ENCODE results near the gene NCOA4. TPM values are rescaled to one million over a fixed set of nuclear protein-coding genes. Genes with fewer than 3 reads are reported as not detected.
A peak's percentile ranks its signal among the peaks of the same experiment; 100 is the strongest.
"Not testable (repeated sequence)": the region's sequence is repeated elsewhere in the genome, so short reads cannot be mapped to it uniquely, and the experiment has no call there.

The NCOA4 gene
- total RNA-seq, 1 donor from 2014 or later: 166 TPM

DNA sequence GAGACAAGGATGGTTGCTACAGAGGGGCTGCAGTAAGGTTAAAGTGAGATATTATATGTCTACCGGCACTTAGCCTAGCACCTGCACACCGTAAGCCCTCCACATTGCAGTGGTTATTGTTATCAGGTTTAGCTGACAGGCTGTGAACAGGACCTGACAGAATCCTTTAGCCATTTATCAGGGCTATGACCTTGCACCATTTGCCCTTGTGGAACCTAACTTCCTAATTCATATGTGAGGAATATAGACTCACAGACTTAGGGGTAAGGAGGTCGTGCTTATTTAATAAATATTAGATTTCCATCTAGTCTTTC lies 10.1 kb downstream of the NCOA4 start:
- DNase-seq (ENCODE audit: low read depth in 2 of 2): no peak

DNA sequence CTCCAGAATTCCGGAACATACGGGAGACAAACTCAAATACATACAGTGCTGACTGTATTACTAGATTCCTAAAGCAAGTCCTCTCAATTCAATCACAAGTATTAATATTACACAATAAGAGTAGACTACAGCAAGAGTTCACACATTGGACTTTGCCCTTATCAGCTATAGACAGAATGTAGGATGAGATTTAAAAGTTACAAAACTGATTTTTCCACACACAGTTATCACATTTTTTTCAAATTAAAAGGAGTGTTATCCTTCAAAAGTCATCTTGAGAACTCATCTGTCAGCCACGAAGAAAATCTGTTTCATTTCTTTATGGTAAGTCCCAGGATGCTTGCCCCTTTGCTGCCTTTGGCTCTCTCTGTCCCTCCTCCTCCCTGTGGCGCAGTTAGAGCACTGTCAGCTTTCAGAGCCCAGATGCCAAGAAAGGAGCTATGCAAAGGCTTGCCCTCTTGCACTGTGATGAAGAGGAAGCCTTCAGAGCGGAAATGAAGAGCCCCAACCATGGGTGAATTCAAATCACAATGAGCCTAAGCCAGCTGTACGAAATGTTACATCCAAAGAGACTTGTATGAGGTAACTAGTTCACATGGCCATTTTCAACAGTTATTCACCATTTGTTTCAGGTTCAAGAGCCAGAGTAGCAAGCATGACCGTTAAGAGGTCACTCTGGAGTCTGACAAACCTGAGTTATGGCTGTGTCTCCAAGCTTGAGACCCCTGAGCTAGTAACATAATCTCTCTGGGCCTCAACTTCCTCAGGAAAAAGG lies 10.7 kb downstream of the NCOA4 start:
- peak in 1 of 2 donors; percentile 69 for DNase-seq (ENCODE audit: low read depth in 2 of 2)

DNA sequence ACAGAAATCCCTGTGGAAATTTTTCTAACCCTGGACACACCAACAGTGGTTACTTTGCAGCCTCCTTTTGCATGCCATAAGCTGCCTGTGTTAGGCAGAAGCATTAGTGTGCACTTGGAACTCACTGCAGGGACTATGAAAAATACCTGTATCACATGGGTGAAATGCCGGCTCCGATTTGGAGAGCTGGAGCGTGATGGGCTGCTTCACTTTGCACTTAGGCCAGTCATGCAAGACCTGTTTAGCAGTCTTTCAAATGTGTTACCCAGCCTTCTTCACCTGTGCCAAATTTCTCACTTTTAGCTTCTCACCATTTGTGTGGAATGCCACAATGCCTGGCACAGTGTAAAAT lies 11.3 kb downstream of the NCOA4 start:
- DNase-seq (ENCODE audit: low read depth in 2 of 2): no peak

DNA sequence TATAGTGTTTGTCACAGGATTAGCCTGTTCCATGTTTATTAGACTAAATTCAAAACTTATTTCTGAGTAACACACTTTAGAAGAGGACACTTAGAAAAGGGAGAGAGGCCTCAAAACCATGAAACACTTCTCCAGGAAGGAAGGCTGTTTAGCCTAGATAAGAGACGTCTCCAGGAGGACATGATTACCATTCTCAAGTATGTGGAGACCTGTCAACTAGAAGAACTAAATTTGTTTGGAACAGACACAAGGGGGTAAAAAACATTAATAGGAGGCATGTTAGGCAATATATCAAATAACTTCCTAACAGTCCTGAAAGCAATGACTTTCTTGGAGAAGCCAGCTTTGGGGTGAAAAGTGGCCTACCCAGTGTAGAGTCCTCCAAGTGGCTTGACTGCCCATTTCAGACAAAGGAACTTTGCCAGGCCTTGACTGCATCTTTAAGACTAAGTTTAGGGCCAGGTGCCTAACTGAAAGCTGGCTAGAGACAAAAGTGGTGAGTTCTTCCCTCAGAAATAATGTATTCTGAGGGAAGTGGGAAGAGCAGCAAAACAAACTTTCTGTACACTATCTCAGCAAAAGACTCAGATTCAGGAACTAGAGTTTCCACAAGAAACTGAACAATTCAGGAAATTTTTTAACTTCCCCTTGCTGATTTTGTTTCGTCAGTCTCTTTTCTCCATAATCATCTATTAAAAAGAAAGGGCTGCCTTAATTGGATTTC lies 11.8 kb downstream of the NCOA4 start:
- peak in 1 of 2 donors; percentile 83 for DNase-seq (ENCODE audit: low read depth in 2 of 2)

DNA sequence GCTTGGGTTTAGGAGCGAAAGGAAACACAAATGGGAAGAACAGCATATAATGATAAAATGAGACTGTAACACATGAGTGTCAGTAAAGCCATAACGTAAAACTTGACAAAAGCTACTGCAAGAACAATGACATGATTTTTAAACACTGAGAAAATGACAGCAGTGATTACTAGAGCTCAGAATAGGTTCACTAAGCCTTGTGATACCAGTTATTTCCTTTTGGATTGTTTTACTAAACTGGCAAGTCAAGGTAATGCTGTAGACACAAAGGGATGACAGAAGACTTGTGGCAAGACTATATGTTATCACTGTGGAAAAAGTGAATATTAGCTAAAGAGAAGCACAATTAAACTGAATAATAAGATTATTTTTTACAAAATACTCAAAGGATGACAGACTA lies 12.7 kb downstream of the NCOA4 start:
- DNase-seq (ENCODE audit: low read depth in 2 of 2): peak in 1 of 2 donors; percentile 38

DNA sequence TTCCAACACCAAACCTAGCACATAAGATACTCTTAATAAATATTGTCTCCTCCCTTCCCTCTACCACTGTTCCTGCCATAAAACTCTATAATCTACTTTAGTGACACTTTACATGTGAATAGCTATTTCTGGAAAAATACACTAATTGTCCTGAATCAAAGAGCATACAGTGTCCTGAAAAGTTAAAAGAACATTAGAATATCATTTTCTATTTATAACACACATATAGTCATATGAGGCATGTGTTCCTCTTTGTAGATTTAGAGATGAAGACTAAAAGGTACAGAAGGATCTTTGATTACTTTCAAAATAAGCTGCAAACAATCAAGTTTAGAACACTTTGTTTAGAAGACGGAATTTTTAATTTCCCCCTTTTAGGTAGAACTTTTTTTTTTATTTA lies 13.6 kb downstream of the NCOA4 start:
- no peak for DNase-seq (ENCODE audit: low read depth in 2 of 2)

DNA sequence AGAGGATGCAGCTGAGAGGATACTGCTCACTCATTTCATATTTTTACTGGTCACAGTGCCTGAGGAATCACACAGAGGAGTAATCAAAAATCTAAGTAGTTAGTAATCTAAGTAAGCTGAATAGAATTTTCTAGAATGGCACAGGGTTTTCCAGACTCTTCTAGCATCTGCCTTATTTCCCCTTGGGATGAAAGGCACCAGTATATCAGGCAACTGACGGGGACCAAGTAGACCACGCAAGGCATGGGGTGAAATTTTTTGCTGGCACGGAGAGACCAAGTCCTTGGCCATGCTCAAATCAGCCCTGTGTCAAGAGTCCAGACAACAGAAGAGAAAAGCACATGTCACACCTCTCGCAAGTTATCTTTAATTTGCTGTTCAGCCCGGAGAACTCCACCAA lies 14.2 kb downstream of the NCOA4 start:
- no peak for DNase-seq (ENCODE audit: low read depth in 2 of 2)

DNA sequence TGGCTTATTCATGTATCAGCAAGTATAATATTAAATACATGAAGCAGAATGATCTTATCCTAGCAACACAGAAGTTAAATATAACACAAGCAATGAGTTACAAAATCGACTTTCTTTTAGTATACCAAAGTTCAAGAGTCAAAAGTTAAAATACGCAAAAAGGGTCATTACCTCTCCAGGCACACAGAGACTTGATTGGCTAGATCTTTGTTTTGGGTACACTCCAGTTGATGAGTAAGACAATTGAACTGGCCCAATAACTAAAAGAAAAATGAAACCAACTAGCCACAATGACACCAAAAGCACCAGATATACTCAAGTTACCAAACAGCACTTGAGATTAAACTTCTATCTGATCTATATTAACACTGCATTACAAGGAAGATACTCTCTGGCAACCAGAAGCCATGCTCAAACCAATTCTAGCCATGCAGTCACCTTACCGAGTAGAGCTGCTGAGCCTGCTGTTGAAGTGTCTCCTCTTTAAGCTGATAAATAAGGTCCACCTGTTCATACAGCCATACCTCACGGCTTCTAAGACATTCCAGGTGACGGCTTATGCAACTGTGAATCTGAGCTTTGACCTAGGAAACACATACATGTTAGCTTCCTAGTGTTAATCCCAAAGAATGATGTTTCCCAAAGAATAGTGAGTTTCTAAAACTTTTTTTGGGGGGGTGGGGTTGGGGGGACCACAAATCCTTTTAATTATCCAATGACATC lies 15.6 kb downstream of the NCOA4 start:
- no peak for DNase-seq (ENCODE audit: low read depth in 2 of 2)

DNA sequence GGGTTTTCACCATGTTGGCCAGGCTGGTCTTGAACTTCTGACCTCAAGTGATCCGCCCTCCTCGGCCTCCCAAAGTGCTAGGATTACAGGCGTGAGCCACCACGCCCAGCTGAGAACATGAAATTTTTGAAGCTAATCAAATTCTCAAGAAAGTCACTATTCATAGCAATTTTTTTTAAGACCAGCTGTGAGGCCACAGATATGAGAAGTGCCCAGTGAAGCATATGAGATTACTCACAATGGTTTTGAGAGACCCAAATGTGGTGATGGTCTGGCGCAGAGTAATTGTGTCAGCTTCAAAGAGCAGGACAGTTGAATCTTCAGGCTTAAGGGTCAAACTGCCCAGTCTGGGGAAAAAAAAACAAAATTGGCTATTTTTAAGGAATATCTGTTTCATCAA lies 16.2 kb downstream of the NCOA4 start:
- no peak for DNase-seq (ENCODE audit: low read depth in 2 of 2)

DNA sequence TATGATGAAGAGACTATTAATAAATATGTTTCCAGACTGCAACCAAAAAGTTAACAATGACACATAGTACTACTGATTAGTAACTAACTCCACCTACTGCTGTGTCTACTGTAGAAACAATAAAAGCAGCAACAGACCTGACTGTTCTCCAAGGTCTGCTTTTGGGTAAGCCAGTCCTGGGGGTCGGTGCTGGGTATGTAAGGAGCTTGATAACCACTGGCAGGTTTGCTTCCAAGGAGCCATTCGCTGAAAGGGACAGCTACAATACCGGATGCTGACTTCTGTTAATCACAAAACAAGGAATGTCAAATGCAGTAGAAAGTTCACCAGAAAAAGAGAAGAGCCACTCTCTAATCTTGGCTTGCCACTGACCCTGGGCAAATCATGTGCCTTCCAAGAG lies 17.7 kb downstream of the NCOA4 start:
- DNase-seq (ENCODE audit: low read depth in 2 of 2): no peak

DNA sequence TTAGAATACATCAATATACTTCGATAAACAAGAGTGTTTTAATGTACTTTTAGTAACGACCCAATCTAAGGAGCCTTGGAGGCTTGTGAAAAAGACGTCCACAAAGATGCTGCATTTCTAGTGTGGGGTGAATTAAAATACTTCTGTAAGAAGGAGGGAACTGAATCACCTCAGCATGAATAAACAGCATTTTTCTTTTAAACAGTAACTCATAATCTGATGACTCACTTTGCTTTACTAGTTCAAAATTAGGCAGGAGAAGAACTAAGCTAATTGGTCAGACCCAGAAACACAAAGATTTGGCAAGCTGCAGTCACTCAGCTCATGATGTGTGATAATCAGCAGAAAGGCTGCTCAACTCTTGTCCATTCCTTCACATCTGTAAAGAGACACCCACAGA lies 24.2 kb downstream of the NCOA4 start:
- DNase-seq (ENCODE audit: low read depth in 2 of 2): peak in 1 of 2 donors; percentile 47

DNA sequence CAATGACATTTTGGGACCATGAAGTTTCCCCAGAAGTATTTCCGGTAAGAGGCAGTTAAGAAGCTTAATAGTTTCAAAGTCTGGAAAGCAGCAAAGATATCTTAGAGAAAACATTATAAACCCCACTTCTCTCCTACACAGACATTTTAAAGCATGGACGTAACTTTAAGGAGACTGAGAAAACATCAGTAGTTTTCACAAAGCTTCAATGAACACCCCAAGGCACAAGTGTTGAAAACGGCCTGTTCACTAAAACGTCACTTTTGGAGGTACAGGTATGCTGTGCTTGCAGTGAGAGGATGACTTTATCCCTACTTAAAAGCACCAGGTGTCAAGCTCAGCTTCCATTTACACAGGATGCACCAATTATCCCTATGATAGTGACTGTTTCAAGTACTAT lies 25.0 kb downstream of the NCOA4 start:
- no peak for DNase-seq (ENCODE audit: low read depth in 2 of 2)

DNA sequence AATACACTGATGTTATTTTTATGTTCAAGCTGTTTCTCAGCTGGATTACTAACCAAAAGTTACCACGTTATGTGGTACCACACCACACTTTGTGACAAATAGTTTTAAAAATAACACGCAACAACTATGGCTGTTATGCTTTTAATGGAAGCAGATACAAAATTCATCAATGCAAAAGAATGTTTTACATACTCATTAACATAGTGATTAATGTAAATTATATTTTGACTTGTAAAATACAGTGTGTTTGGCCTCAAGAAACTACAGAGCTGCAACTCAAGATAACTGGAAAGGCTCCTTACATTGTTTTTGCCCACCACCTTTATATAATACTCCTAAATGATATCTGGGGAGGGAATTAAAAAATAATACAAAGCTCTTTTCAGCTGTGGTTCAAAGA lies 25.5 kb downstream of the NCOA4 start:
- no peak for DNase-seq (ENCODE audit: low read depth in 2 of 2)

DNA sequence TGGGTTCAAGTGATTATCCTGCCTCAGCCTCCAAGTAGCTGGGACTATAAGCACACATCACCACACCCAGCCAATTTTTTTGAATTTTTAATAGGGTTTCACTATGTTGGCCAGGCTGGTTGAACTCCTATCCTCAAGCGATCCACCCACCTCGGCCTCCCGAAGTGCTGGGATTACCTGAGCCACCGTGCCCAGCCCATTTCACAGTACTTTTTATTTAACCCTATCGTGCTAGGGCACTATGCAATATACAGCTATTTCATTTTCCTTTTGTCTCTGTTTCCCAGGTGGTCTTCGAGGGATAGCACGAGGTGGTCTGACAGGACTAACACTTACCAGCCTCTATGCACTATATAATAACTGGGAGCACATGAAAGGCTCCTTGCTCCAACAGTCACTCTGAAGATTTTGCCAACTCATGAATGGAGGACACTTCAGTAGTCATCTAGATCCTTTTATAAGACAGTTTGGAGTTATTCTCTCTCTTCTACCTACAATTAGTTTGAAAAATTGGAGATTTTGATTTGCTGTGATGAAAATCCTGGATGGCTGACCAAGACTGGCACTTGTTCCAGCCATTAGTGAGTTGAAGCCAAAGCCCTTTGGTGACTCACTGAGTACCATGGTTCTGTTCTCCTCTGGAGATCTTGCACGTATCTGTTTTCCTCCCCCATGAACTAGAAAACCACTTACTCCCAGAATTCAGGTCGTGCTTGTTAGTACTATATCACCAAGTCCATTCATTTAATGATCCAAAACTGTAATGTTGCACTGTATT lies 27.3 kb downstream of the NCOA4 start:
- no peak for DNase-seq (ENCODE audit: low read depth in 2 of 2)

DNA sequence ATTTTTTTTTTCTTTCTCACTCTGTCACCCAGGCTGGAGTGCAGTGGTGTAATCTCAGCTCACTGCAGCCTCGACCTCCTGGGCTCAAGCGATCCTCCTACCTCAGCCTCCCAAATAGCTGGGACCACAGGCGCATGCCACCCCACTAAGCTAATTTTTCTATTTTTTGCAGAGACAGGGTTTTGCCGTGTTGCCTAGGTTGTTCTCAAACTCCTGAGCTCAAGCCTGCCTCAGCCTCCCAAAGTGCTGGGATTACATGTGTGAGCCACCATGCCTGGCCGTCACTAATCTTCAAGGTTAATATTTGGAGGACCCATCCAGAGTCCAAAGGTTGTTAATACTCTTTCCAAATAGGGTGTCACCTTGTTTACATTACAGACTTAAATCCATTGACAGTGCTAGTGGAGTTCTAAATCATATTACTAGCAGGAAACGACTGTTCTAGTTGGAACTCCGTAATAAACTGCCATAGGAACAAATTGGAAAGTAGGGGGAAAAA lies 28.2 kb downstream of the NCOA4 start:
- DNase-seq (ENCODE audit: low read depth in 2 of 2): not testable (repeated sequence)

DNA sequence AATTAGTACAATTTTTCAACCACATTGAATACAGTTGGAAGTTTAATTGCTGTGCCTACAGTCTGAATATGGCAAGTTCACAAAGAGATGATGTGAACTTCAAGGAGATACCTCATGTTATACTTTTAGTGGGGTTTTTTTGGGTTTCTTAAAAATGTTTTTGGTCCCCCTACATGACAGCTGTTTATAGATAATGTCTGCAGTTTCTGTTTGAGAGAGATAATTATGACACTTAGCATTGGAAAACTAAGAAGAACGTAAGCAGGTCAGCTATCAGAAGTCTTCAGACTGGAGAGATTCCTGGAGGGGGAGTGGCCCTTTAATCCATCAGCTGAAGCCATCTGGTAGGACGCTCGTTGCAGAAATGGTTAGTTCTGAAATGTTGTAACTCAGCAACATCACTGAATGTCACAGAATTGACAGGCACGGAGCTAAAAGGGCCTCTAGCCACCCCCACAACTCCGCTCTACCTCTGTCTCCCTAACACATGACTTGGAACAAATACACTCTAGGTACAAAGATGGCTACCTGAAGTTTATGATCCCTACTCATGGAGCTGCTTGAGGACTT lies 29.2 kb downstream of the NCOA4 start:
- DNase-seq (ENCODE audit: low read depth in 2 of 2): no peak

DNA sequence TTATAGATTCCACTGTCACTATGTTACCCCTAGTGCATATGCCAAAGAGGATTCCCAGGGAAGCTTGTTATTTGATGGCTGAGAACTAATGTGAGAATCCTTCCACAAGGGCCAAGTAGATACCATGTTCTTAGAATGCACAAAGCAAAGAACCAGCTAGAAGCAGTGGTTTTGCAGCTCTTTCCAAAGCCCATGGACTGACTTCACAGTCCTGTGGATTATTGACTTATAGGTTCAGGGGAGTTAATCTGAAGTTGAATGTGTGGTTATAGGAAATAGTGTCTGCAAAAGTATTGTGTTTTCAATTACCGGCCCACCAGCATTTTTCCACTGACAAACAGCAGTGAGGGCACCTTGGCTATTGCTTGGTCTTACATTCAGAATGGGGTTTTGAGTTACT lies 29.9 kb downstream of the NCOA4 start:
- no peak for DNase-seq (ENCODE audit: low read depth in 2 of 2)

DNA sequence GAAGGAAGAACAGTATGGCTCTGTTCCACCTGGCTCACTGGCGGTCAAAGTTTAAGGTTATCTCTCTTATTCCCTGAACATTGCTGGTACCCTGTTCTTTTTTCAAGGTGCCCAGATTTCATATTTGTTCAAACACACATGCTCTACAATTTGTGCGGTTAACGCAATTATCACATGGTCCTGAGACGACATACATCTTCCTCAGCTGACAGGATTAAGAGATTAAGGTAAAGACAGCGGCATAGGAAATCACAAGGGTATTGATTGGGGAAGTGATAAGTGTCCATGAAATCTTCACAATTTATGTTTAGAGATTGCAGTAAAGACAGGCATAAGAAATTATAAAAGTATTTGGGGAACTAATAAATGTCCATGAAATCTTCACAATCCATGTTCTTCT lies 30.5 kb downstream of the NCOA4 start:
- not testable (repeated sequence) for DNase-seq (ENCODE audit: low read depth in 2 of 2)

DNA sequence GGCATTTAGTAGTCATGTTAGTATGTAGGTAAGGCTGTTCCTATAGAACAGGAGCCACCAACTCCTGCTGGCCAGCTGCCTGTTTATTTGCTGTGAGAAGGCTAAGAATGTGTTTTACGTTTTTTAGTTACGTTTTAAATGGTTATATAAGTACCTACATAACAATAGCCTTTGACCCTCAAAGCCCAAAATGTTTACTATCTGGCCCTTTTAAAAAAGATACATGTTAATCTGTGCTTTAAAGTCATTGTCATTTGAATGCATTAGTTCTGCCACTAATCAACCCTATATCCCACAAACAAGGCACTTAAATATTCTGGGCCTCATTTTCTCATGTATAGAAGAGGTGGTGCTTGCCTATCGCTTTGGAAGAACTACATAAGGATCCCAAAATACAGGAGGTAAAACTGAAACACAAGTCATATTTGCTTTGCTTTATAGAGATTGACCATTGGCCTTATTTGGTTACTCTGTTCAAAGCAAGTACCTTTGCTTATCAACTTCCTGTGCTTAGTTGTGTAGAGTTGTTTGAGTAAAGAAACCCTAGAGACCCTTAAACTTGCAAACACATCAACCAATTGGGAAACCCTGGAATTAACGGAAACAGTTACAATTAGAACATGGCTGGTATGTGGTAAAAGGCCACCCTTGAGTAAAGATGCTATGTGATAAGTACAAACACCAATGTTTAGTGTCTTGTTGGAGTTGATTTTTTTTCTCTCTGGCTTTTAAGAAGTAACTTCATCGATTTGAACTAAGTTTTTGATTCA lies 32.2 kb downstream of the NCOA4 start:
- no peak for DNase-seq (ENCODE audit: low read depth in 2 of 2)

DNA sequence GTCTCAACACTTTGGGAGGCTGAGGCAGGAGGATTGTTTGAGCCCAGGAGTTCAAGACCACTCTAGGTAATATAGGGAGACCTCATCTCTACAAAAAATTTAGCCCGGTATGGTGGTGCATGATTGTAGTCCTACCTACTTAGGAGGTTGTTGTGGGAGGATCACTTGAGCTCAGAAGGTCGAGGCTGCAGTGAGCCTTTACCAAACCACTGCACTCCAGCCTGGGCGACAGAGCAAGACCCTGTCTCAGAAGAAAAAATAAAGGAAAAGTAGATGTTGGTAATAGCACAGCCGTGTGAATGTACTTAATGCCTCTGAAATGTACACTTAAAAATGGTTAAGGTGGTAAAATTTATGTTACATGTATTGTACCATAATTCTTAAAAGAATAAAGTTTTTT lies 32.9 kb downstream of the NCOA4 start:
- DNase-seq (ENCODE audit: low read depth in 2 of 2): no peak

DNA sequence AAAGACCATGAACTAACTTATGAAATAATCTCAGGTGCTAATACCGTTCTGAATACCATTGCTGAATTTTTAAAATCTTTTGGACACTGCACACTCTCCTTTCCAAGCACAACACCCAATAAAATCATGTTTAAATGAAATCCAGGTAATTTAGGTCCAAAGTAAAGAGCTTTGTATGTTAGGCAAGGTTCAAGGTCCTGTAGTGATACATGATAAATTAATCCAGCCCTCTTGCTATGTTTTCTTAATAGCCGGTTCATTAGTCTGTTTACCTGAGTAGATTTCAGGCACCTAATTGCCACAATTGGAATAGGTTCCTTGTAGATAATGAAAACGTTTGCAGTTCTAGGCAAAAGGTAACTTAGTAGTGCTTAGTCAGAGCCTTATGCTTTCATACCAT lies 44.8 kb downstream of the NCOA4 start:
- DNase-seq (ENCODE audit: low read depth in 2 of 2): not testable (repeated sequence)

Measured in lung microvascular endothelial cell (primary cell).